ENCODE results near the gene ZNF445.
"Not testable (repeated sequence)": the region's sequence is repeated elsewhere in the genome, so short reads cannot be mapped to it uniquely, and the experiment has no call there.

ZNF445 gene

GRCh38 chr3:44477312-44478030 is at the start of gene ZNF445:
Gene ZNF445, minus strand, starts transcription at chr3:44477670. Its CDS starts 22,121 bp downstream, at chr3:44455549.
- DNase-seq: peak; percentile 91

GRCh38 chr3:44525060-44525459 is 47.6 kb upstream of the ZNF445 start:
- no peak for DNase-seq

- no peak for DNase-seq
These were observed 45.0 kb upstream of the ZNF445 start for GRCh38 chr3:44522494-44522933.

GRCh38 chr3:44521721-44522120 is 44.3 kb upstream of the ZNF445 start:
- DNase-seq: no peak

- no peak for DNase-seq
These were observed 41.3 kb upstream of the ZNF445 start for GRCh38 chr3:44518782-44519156.

GRCh38 chr3:44516230-44516629 is 38.8 kb upstream of the ZNF445 start:
- no peak for DNase-seq

GRCh38 chr3:44513513-44513912 is 36.0 kb upstream of the ZNF445 start:
- DNase-seq: no peak

- no peak for DNase-seq
These were observed 33.7 kb upstream of the ZNF445 start for GRCh38 chr3:44511238-44511566.

GRCh38 chr3:44510000-44510368 is 32.5 kb upstream of the ZNF445 start:
- DNase-seq: no peak

- DNase-seq: no peak
These were observed 32.0 kb upstream of the ZNF445 start for GRCh38 chr3:44509393-44509921.

- DNase-seq: no peak
These were observed 29.5 kb upstream of the ZNF445 start for GRCh38 chr3:44506961-44507360.

- no peak for DNase-seq
These were observed 29.1 kb upstream of the ZNF445 start for GRCh38 chr3:44506556-44506955.

- no peak for DNase-seq
These were observed 27.1 kb upstream of the ZNF445 start for GRCh38 chr3:44504566-44504965.

- not testable (repeated sequence) for DNase-seq
These were observed 25.7 kb upstream of the ZNF445 start for GRCh38 chr3:44503178-44503577.

- no peak for DNase-seq
These were observed 24.5 kb upstream of the ZNF445 start for GRCh38 chr3:44501971-44502370.

- DNase-seq: not testable (repeated sequence)
These were observed 22.4 kb upstream of the ZNF445 start for GRCh38 chr3:44499899-44500168.

GRCh38 chr3:44499149-44499898 is 21.9 kb upstream of the ZNF445 start:
- no peak for DNase-seq

- DNase-seq: no peak
These were observed 18.4 kb upstream of the ZNF445 start for GRCh38 chr3:44495636-44496415.

- DNase-seq: no peak
These were observed 15.0 kb upstream of the ZNF445 start for GRCh38 chr3:44492496-44492895.

- DNase-seq: no peak
These were observed 5.3 kb upstream of the ZNF445 start for GRCh38 chr3:44482721-44483120.

GRCh38 chr3:44478606-44479094 is 1.2 kb upstream of the ZNF445 start:
- DNase-seq: no peak

GRCh38 chr3:44478055-44478468 is 592 bp upstream of the ZNF445 start:
- no peak for DNase-seq

- no peak for DNase-seq
These were observed 533 bp downstream of the ZNF445 start for GRCh38 chr3:44476963-44477311.

- no peak for DNase-seq
These were observed 1.3 kb downstream of the ZNF445 start for GRCh38 chr3:44476181-44476611.
